ENCODE results near the gene NLRP1.

Gene NLRP1

DNA sequence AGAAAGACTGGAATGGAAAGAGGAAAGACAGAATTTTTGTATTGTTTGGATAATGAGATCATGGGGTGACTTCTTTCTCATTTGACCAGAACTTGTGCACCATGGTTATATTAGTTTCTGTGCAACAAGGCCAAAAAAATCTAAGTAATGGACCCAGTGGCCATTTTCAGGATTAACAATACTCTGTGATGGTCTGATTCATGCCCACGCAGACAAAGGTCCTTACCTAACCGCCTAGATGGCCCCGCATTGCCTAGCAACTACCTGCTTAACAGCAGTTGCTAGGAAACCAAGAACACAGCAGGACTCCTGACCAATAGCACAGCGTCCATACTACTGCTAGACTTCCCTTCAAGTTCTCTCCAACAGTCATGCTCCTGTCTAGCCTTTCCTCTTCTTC, 75.5 kb downstream of the NLRP1 start:
- Histone ChIP-seq H3F3A (ENCODE audit: low read depth) (no peaks in the 10 kb centered on the region), H3K36me3 (ENCODE audit: insufficient read depth, low read length) (no peaks in the 10 kb centered on the region), H2AFZ (ENCODE audit: low read length) (no peak overlapping the region), H3K9ac (ENCODE audit: low read depth, low read length, poor library complexity, severe bottlenecking) (no peak overlapping the region), H3K9me2 (replicated peaks; ENCODE audit: low read depth, low read length) (no peaks in the 10 kb centered on the region), H4K20me1 (ENCODE audit: insufficient read depth, low read length, poor library complexity, severe bottlenecking) (no peaks in the 10 kb centered on the region), H3K27me3 (ENCODE audit: insufficient read depth, low read length, poor library complexity, severe bottlenecking) (no peaks in the 10 kb centered on the region), H3K9me3 (ENCODE audit: insufficient read depth, low read depth, low read length) (no peaks in the 10 kb centered on the region), H3K4me3 (ENCODE audit: low read length, poor library complexity, severe bottlenecking) (no peak overlapping the region), H3K4me2 (ENCODE audit: low read depth, low read length, poor library complexity, severe bottlenecking) (no peak overlapping the region), H3K79me2 (ENCODE audit: insufficient read depth, low read length) (no peaks in the 10 kb centered on the region), H3K4me1 (ENCODE audit: insufficient read depth, low read length, poor library complexity, severe bottlenecking) (peaks cover 21% of the 10 kb centered on the region)
- TF ChIP-seq, protein P1, sequence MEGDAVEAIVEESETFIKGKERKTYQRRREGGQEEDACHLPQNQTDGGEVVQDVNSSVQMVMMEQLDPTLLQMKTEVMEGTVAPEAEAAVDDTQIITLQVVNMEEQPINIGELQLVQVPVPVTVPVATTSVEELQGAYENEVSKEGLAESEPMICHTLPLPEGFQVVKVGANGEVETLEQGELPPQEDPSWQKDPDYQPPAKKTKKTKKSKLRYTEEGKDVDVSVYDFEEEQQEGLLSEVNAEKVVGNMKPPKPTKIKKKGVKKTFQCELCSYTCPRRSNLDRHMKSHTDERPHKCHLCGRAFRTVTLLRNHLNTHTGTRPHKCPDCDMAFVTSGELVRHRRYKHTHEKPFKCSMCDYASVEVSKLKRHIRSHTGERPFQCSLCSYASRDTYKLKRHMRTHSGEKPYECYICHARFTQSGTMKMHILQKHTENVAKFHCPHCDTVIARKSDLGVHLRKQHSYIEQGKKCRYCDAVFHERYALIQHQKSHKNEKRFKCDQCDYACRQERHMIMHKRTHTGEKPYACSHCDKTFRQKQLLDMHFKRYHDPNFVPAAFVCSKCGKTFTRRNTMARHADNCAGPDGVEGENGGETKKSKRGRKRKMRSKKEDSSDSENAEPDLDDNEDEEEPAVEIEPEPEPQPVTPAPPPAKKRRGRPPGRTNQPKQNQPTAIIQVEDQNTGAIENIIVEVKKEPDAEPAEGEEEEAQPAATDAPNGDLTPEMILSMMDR (conservative IDR thresholded peaks at IDR 0.05; ENCODE audit: low read length), result no peak
- TF ChIP-seq EZH2phosphoT487 (IDR thresholded peaks at IDR 0.05; ENCODE audit: borderline replicate concordance), result no peak

DNA sequence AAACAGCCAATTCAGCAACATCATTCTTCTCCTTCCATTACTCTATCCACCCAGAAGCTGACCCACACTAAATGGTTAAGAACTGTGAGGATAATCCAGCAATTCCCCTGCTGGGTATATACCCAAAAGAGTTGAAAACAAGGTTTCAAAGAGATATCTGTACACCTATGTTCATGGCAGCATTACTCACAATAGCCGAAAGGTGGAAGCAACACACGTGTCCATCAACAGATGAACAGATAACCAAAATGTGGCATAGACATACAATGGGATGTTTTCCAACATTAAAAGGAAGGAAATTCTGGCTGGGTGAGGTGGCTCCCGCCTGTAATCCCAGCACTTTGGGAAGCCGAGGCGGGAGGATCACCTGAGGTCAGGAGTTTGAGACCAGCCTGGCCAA, 78.0 kb downstream of the NLRP1 start:
- Histone ChIP-seq H3K9me3 (ENCODE audit: insufficient read depth, low read depth, low read length) (no peaks in the 10 kb centered on the region), H3F3A (ENCODE audit: low read depth) (no peaks in the 10 kb centered on the region), H3K36me3 (ENCODE audit: insufficient read depth, low read length) (no peaks in the 10 kb centered on the region), H3K79me2 (ENCODE audit: insufficient read depth, low read length) (no peaks in the 10 kb centered on the region), H3K4me2 (ENCODE audit: low read depth, low read length, poor library complexity, severe bottlenecking) (no peak overlapping the region), H3K4me1 (ENCODE audit: insufficient read depth, low read length, poor library complexity, severe bottlenecking) (peaks cover 2% of the 10 kb centered on the region), H3K9ac (ENCODE audit: low read depth, low read length, poor library complexity, severe bottlenecking) (no peak overlapping the region), H3K9me2 (replicated peaks; ENCODE audit: low read depth, low read length) (no peaks in the 10 kb centered on the region), H2AFZ (ENCODE audit: low read length) (no peak overlapping the region), H4K20me1 (ENCODE audit: insufficient read depth, low read length, poor library complexity, severe bottlenecking) (no peaks in the 10 kb centered on the region), H3K27me3 (ENCODE audit: insufficient read depth, low read length, poor library complexity, severe bottlenecking) (no peaks in the 10 kb centered on the region), H3K4me3 (ENCODE audit: low read length, poor library complexity, severe bottlenecking) (no peak overlapping the region)
- TF ChIP-seq EZH2phosphoT487 (IDR thresholded peaks at IDR 0.05; ENCODE audit: borderline replicate concordance), result no peak
- TF ChIP-seq, protein P1 (conservative IDR thresholded peaks at IDR 0.05; ENCODE audit: low read length), result no peak

DNA sequence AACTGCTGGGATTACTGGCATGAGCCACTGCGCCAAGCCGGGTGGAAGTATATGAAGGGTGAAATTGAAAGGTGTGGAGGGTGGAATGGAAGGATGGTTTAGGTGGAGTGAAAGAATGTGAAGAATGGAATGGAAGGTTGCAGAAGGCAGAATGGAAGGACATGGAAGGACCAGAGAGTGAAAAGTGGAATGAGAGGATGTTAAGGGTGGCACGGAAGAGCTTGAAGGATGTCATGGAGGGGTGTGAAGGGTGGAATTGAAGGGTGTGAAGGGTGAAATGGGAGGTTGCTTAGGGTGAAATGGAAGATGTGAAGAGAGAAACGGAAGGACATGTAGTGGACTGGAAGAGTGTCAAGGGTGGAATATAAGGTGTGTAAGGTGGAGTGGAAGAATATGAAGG, 81.8 kb downstream of the NLRP1 start:
- Histone ChIP-seq H3K9me3 (ENCODE audit: insufficient read depth, low read depth, low read length) (no peaks in the 10 kb centered on the region), H3K36me3 (ENCODE audit: insufficient read depth, low read length) (no peaks in the 10 kb centered on the region)
- TF ChIP-seq EZH2phosphoT487 (IDR thresholded peaks at IDR 0.05; ENCODE audit: borderline replicate concordance), result no peak
- TF ChIP-seq, protein P1 (conservative IDR thresholded peaks at IDR 0.05; ENCODE audit: low read length), result no peak

More for the DNA sequence above, 81.8 kb downstream of the NLRP1 start:
- Histone ChIP-seq H3K79me2 (ENCODE audit: insufficient read depth, low read length) (no peaks in the 10 kb centered on the region), H3K9me2 (replicated peaks; ENCODE audit: low read depth, low read length) (no peaks in the 10 kb centered on the region), H3K4me1 (ENCODE audit: insufficient read depth, low read length, poor library complexity, severe bottlenecking) (peaks cover 13% of the 10 kb centered on the region), H4K20me1 (ENCODE audit: insufficient read depth, low read length, poor library complexity, severe bottlenecking) (no peaks in the 10 kb centered on the region), H3F3A (ENCODE audit: low read depth) (no peaks in the 10 kb centered on the region), H3K9ac (ENCODE audit: low read depth, low read length, poor library complexity, severe bottlenecking) (no peak overlapping the region), H3K4me2 (ENCODE audit: low read depth, low read length, poor library complexity, severe bottlenecking) (no peak overlapping the region), H3K4me3 (ENCODE audit: low read length, poor library complexity, severe bottlenecking) (no peak overlapping the region), H3K27me3 (ENCODE audit: insufficient read depth, low read length, poor library complexity, severe bottlenecking) (no peaks in the 10 kb centered on the region), H2AFZ (ENCODE audit: low read length) (no peak overlapping the region)

Measured in Loucy (cell line).